Measurements from ENCODE around the gene TOGARAM2. TPM values are rescaled to one million over a fixed set of nuclear protein-coding genes. Genes with fewer than 3 reads are reported as not detected.

The TOGARAM2 gene
- total RNA-seq, 1 experiment from 2014 or later = 0.75 TPM

DNA sequence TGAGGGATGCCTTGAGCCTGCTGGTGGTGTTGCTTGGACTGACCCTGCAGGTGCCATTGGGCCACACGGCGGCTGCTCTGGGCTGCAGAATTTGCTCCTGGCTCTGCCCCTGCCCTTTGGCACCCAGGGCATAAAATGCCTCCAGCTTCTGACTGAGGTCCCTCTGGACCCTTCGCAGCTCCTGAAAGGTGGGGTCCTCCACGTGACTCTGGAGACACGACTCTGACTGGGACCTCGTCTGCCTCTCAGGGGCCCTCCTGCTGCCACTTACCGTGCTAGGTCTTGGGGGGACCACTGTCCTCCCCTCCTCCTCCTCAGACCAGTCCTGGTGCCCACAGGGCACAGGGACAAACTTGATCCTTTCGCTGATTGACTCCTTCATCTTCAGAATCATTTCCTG is 91.2 kb downstream of the TOGARAM2 start:
- DNase-seq (ENCODE audit: low spot score) = no peak
- ChIA-PET CTCF (no interaction called here), POLR2A (ENCODE audit: low non-redundant PET) (no interaction called here)
- no peak overlapping the region for H3K4me3 ChIP-seq (ENCODE audit: low read depth, low read length, poor library complexity, severe bottlenecking)
- H3K27me3 ChIP-seq (replicated peaks; ENCODE audit: insufficient read depth, low read depth, low read length, poor library complexity) = no peaks in the 10 kb centered on the region
- no peaks in the 10 kb centered on the region for H3K36me3 ChIP-seq (ENCODE audit: insufficient read depth, low read length, poor library complexity, severe bottlenecking)
- no TSS peak for BruUV-seq (replicated peaks)
- no peaks in the 10 kb centered on the region for H3K9me3 ChIP-seq (ENCODE audit: low read depth, low read length, poor library complexity, severe bottlenecking)
- H3K4me1 ChIP-seq (ENCODE audit: insufficient read depth, low read length, poor library complexity, severe bottlenecking) = no peaks in the 10 kb centered on the region
- no peak overlapping the region for H3K27ac ChIP-seq (ENCODE audit: low read depth, low read length, poor library complexity, severe bottlenecking)
- intact Hi-C loops (cut with micrococcal nuclease; ENCODE audit: unreplicated experiment) = no loop called here
- TF ChIP-seq, protein P1, sequence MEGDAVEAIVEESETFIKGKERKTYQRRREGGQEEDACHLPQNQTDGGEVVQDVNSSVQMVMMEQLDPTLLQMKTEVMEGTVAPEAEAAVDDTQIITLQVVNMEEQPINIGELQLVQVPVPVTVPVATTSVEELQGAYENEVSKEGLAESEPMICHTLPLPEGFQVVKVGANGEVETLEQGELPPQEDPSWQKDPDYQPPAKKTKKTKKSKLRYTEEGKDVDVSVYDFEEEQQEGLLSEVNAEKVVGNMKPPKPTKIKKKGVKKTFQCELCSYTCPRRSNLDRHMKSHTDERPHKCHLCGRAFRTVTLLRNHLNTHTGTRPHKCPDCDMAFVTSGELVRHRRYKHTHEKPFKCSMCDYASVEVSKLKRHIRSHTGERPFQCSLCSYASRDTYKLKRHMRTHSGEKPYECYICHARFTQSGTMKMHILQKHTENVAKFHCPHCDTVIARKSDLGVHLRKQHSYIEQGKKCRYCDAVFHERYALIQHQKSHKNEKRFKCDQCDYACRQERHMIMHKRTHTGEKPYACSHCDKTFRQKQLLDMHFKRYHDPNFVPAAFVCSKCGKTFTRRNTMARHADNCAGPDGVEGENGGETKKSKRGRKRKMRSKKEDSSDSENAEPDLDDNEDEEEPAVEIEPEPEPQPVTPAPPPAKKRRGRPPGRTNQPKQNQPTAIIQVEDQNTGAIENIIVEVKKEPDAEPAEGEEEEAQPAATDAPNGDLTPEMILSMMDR (conservative IDR thresholded peaks at IDR 0.05; ENCODE audit: low read depth, low read length) = no peak
- no peak for TF ChIP-seq EZH2 (IDR thresholded peaks at IDR 0.05; ENCODE audit: borderline replicate concordance, low read depth, low read length, poor library complexity, severe bottlenecking)

- no peak for DNase-seq (ENCODE audit: low spot score)
- Histone ChIP-seq H3K36me3 (ENCODE audit: insufficient read depth, low read length, poor library complexity, severe bottlenecking) (no peaks in the 10 kb centered on the region), H3K27me3 (replicated peaks; ENCODE audit: insufficient read depth, low read depth, low read length, poor library complexity) (no peaks in the 10 kb centered on the region), H3K4me1 (ENCODE audit: insufficient read depth, low read length, poor library complexity, severe bottlenecking) (no peaks in the 10 kb centered on the region), H3K27ac (ENCODE audit: low read depth, low read length, poor library complexity, severe bottlenecking) (no peak overlapping the region), H3K9me3 (ENCODE audit: low read depth, low read length, poor library complexity, severe bottlenecking) (no peaks in the 10 kb centered on the region), H3K4me3 (ENCODE audit: low read depth, low read length, poor library complexity, severe bottlenecking) (no peak overlapping the region)
- BruUV-seq (replicated peaks) = no TSS peak
- TF ChIP-seq, protein P1 (conservative IDR thresholded peaks at IDR 0.05; ENCODE audit: low read depth, low read length) = no peak
- TF ChIP-seq EZH2 (IDR thresholded peaks at IDR 0.05; ENCODE audit: borderline replicate concordance, low read depth, low read length, poor library complexity, severe bottlenecking) = no peak
- ChIA-PET POLR2A (ENCODE audit: low non-redundant PET) (no interaction called here), CTCF (no interaction called here)
- intact Hi-C loops (cut with micrococcal nuclease; ENCODE audit: unreplicated experiment) = no loop called here
Measured at GRCh38 chr2:29072971-29073725, 92.0 kb downstream of the TOGARAM2 start.

GRCh38 chr2:29073933-29074332 is 92.8 kb downstream of the TOGARAM2 start:
- no peaks in the 10 kb centered on the region for H3K27me3 ChIP-seq (replicated peaks; ENCODE audit: insufficient read depth, low read depth, low read length, poor library complexity)
- POLR2A ChIA-PET (ENCODE audit: low non-redundant PET) = no interaction called here
- no peak for TF ChIP-seq EZH2 (IDR thresholded peaks at IDR 0.05; ENCODE audit: borderline replicate concordance, low read depth, low read length, poor library complexity, severe bottlenecking)
- TF ChIP-seq, protein P1 (conservative IDR thresholded peaks at IDR 0.05; ENCODE audit: low read depth, low read length) = no peak
- no peaks in the 10 kb centered on the region for H3K36me3 ChIP-seq (ENCODE audit: insufficient read depth, low read length, poor library complexity, severe bottlenecking)
- H3K27ac ChIP-seq (ENCODE audit: low read depth, low read length, poor library complexity, severe bottlenecking) = no peak overlapping the region
- intact Hi-C loops (cut with micrococcal nuclease; ENCODE audit: unreplicated experiment) = no loop called here
- BruUV-seq (replicated peaks) = no TSS peak
- no peak overlapping the region for H3K4me3 ChIP-seq (ENCODE audit: low read depth, low read length, poor library complexity, severe bottlenecking)
- no peak for DNase-seq (ENCODE audit: low spot score)
- no peaks in the 10 kb centered on the region for H3K9me3 ChIP-seq (ENCODE audit: low read depth, low read length, poor library complexity, severe bottlenecking)
- CTCF ChIA-PET = no interaction called here
- H3K4me1 ChIP-seq (ENCODE audit: insufficient read depth, low read length, poor library complexity, severe bottlenecking) = no peaks in the 10 kb centered on the region

All from A673 (cell line).